Esophagus muscularis mucosa (tissue), 4 donors: Measurements from ENCODE around the gene CFHR2. TPM values are rescaled to one million over a fixed set of nuclear protein-coding genes. Genes with fewer than 3 reads are reported as not detected.
"Not testable (repeated sequence)": the region's sequence is repeated elsewhere in the genome, so short reads cannot be mapped to it uniquely, and the experiment has no call there.

Experiments used
- DNase-seq: peaks from one replicate; pipeline ENCODE4 v3.0.0-alpha.2; 2017; ENCODE audit errors: extremely low spot score
- H3K27ac ChIP-seq, 4 donors: fragments of 200-600 bp; sonication (generic); replicated peaks in 1 of 4; 1 replicate in 3 of 4; 2 replicates in 1 of 4; pipeline ENCODE4 v1.5.1; 2016 to 2019; ENCODE audit warnings: mild to moderate bottlenecking in 1 of 4
- H3K27me3 ChIP-seq, 4 donors: fragments of 200-600 bp; sonication (generic); one replicate each; pipeline versions ENCODE4 v1.5.1 to v1.6.0; 2016 to 2019
- H3K36me3 ChIP-seq, 4 donors: fragments of 200-600 bp; sonication (generic); one replicate each; pipeline ENCODE4 v1.5.1; 2016 to 2019
- H3K4me1 ChIP-seq, 4 donors: fragments of 200-600 bp; sonication (generic); one replicate each; pipeline ENCODE4 v1.5.1; 2016 to 2019
- H3K4me3 ChIP-seq, 4 donors: fragments of 200-600 bp; sonication (generic); 1 replicate in 2 of 4; 2 replicates in 2 of 4; pipeline ENCODE4 v1.5.1; 2016 to 2019; ENCODE audit warnings: mild to moderate bottlenecking in 4 of 4, moderate library complexity in 1 of 4
- H3K9me3 ChIP-seq, 4 donors: fragments of 200-600 bp; sonication (generic); 1 replicate in 3 of 4; 2 replicates in 1 of 4; pipeline ENCODE4 v1.5.1; 2016 to 2019
- CTCF ChIP-seq, 3 experiments: fragments of 200-600 bp in 2 of 3; fragments of 450-650 bp in 1 of 3; sonication (generic) in 2 of 3; IDR thresholded peaks; one replicate each; pipeline ENCODE4 v1.5.1; 2017 to 2019; ENCODE audit warnings: antibody characterized with exemption in 3 of 3, mild to moderate bottlenecking in 2 of 3, moderate library complexity in 1 of 3
- EP300 ChIP-seq: sonication (generic); formaldehyde crosslinking; IDR thresholded peaks from one replicate; pipeline ENCODE4 v1.6.1; 2017; ENCODE audit warnings: antibody characterized with exemption
- POLR2A ChIP-seq: fragments of 450-650 bp; IDR thresholded peaks from one replicate; pipeline ENCODE4 v1.6.1; 2017; ENCODE audit warnings: antibody characterized with exemption, moderate library complexity, mild to moderate bottlenecking, low read depth
- POLR2AphosphoS5 ChIP-seq, 2 donors: sonication (generic); formaldehyde crosslinking; IDR thresholded peaks; one replicate each; pipeline ENCODE4 v1.6.1; 2017; ENCODE audit warnings: antibody characterized with exemption in 2 of 2
- WGBS: methylation state at CpG from one replicate; pipeline ENCODE4 v1.1.5; 2018; 5-methylcytosine and 5-hydroxymethylcytosine counted together
- intact Hi-C: fragments of 100-400 bp; cut with DNase I; formaldehyde crosslinking; loops from one replicate; pipeline ENCODE4 v1.15.1; 2023
- total RNA-seq, 4 donors: library from RNA; depleted of rRNA; stranded (reverse); fragments of >200 nt; gene quantifications; one replicate each; pipeline versions ENCODE4 v1.1.0 to v1.2.1, GENCODE V29; 2016

Gene CFHR2
- total RNA-seq, 4 donors from 2014 or later: not detected

- H3K9me3 ChIP-seq: no peaks in the 10 kb centered on the region
- DNase-seq: no peak
These were observed 9.9 kb upstream of the CFHR2 start for GRCh38 chr1:196933531-196934189.

GRCh38 chr1:196941474-196941873 is 2.1 kb upstream of the CFHR2 start:
- intact Hi-C loops, H3K36me3 ChIP-seq, DNase-seq, H3K9me3 ChIP-seq, H3K27me3 ChIP-seq, H3K4me1 ChIP-seq, H3K4me3 ChIP-seq, H3K27ac ChIP-seq: not testable (repeated sequence)
- 40% methylated on average over 2 of the region's 6 CpGs for WGBS

More at GRCh38 chr1:196933531-196934189, 9.9 kb upstream of the CFHR2 start:
- TF ChIP-seq EP300 (no peak), CTCF (IDR thresholded peaks at IDR 0.05) (no peak), POLR2A (no peak), POLR2AphosphoS5 (IDR thresholded peaks at IDR 0.05) (no peak)
- intact Hi-C loops: no loop called here
- Histone ChIP-seq H3K4me3 (no peak overlapping the region), H3K4me1 (no peaks in the 10 kb centered on the region), H3K36me3 (no peaks in the 10 kb centered on the region), H3K27me3 (no peaks in the 10 kb centered on the region), H3K27ac (no peak overlapping the region)
- 88% methylated on average over 13 of the region's 32 CpGs for WGBS

- WGBS: 70% methylated on average over 2 of the region's 2 CpGs
- TF ChIP-seq EP300: no peak
- TF ChIP-seq POLR2A: no peak
- no peak for TF ChIP-seq POLR2AphosphoS5 (IDR thresholded peaks at IDR 0.05)
- no peak for TF ChIP-seq CTCF (IDR thresholded peaks at IDR 0.05)
- Histone ChIP-seq H3K9me3 (no peaks in the 10 kb centered on the region), H3K4me1 (no peaks in the 10 kb centered on the region), H3K27ac (no peak overlapping the region), H3K4me3 (no peak overlapping the region), H3K36me3 (no peaks in the 10 kb centered on the region), H3K27me3 (no peaks in the 10 kb centered on the region)
- intact Hi-C loops: no loop called here
- no peak for DNase-seq
These were observed 8.3 kb downstream of the CFHR2 start for GRCh38 chr1:196951711-196952394.

GRCh38 chr1:196954778-196955177 is 11.2 kb downstream of the CFHR2 start:
- 76% methylated on average over 2 of the region's 2 CpGs for WGBS
- no peak overlapping the region for H3K4me3 ChIP-seq
- intact Hi-C loops: no loop called here
- no peaks in the 10 kb centered on the region for H3K9me3 ChIP-seq
- H3K27me3 ChIP-seq: no peaks in the 10 kb centered on the region
- H3K27ac ChIP-seq: no peak overlapping the region
- no peak for DNase-seq
- H3K4me1 ChIP-seq: no peaks in the 10 kb centered on the region
- TF ChIP-seq POLR2AphosphoS5 (IDR thresholded peaks at IDR 0.05) (no peak), CTCF (IDR thresholded peaks at IDR 0.05) (no peak), POLR2A (no peak), EP300 (no peak)
- H3K36me3 ChIP-seq: no peaks in the 10 kb centered on the region

- Histone ChIP-seq H3K4me1 (no peaks in the 10 kb centered on the region), H3K4me3 (no peak overlapping the region), H3K36me3 (no peaks in the 10 kb centered on the region), H3K27me3 (no peaks in the 10 kb centered on the region), H3K27ac (no peak overlapping the region), H3K9me3 (no peaks in the 10 kb centered on the region)
- WGBS: 93% methylated on average over 1 of the region's 1 CpG
- intact Hi-C loops: no loop called here
- TF ChIP-seq CTCF (IDR thresholded peaks at IDR 0.05): no peak
- no peak for DNase-seq
These were observed 12.4 kb downstream of the CFHR2 start for GRCh38 chr1:196955926-196956325.
